ENCODE data around the gene GRIN1. TPM values are rescaled to one million over a fixed set of nuclear protein-coding genes. Genes with fewer than 3 reads are reported as not detected.
A peak's percentile ranks its signal among the peaks of the same experiment; 100 is the strongest.

Gene GRIN1
- total RNA-seq, 4 donors from 2014 or later: 0.14 TPM; not detected in 3

GRCh38 chr9:137171149-137171900, 32.4 kb downstream of the GRIN1 start:
- H3K36me3 ChIP-seq: no peaks in the 10 kb centered on the region
- intact Hi-C loops (cut with DNase I; ENCODE audit: low total_unique reads) (no loop called here), in situ Hi-C loops (cut with MboI; ENCODE audit: low pct_ligation_motif_present in 1 of 4, low pct_unique_long_range_greater_than_20kb in 1 of 4, low sequenced_read_pairs in 3 of 4) (no loop called here)
- peaks cover 86% of the 10 kb centered on the region for H3K27me3 ChIP-seq
- peak overlapping the region in 2 of 4 donors; percentile 3 to 49 for H3K27ac ChIP-seq
- no peak for DNase-seq
- TF ChIP-seq POLR2AphosphoS5 (IDR thresholded peaks at IDR 0.05) (no peak), EP300 (IDR thresholded peaks at IDR 0.05; ENCODE audit: low read depth) (no peak), CTCF (IDR thresholded peaks at IDR 0.05) (no peak)
- H3K4me1 ChIP-seq: peaks cover 10 to 41% (median 34%) of the 10 kb centered on the region in 4 donors
- H3K9me3 ChIP-seq: no peaks in the 10 kb centered on the region
- no peak overlapping the region for H3K4me3 ChIP-seq
- WGBS, 2 donors (ENCODE audit: low coverage in 1 of 2): 84% methylated on average over 21 of the region's 22 CpGs; no CpG with 5 or more reads in 1 of the 2 donors

DNA sequence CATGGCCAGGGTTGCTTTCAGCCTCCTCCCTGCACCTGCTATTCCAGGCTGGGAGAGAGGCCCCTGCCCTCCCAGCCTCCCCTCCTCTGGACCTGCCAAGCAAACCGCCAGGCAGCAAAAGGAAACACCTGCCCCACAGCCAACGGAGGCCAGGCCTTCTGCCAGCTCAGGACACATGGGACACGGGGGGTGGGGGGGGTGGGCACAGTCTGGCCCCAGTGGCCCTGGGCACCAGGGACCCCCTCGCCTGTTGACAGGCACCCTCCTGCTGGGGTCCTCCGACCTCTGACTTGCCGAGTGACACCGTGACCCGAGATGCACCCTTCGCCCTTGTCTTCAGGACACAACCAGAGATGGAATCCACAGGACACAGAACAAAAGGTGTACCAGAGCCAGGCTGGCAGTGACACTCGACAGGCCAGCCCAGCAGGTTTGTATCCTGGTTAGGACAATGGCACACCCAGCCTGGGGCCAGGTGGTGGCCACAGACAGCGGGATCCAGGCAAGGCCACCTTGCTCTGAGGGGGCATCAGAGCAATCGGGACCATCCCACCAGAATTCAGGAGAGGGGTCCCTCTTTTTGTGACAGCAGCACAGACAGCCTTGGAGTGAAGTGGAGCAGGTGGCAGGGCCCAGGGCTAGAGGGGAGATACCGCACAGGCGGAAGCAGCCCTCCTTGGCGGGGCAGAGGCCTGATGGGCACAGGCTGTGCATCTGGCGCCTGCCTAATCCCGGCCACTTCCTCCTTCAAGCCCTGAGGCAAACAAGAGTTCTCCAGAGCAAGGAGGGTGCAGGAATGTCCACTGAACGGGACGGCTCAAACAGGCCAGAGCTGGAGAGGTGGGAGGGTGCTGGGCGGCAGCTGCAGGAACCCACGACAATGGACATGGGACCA, 34.2 kb downstream of the GRIN1 start:
- DNase-seq: no peak
- 44% methylated on average over 12 of the region's 21 CpGs; no CpG with 5 or more reads in 1 of the 2 donors for WGBS, 2 donors (ENCODE audit: low coverage in 1 of 2)
- Histone ChIP-seq H3K4me3 (no peak overlapping the region), H3K36me3 (no peaks in the 10 kb centered on the region), H3K27me3 (peaks cover 68% of the 10 kb centered on the region), H3K9me3 (no peaks in the 10 kb centered on the region), H3K4me1 (peaks cover 5 to 35% (median 24%) of the 10 kb centered on the region in 4 donors), H3K27ac (peak overlapping the region; percentile 26 to 49 (median 40))
- intact Hi-C loops (cut with DNase I; ENCODE audit: low total_unique reads): no loop called here
- in situ Hi-C loops (cut with MboI; ENCODE audit: low pct_ligation_motif_present in 1 of 4, low pct_unique_long_range_greater_than_20kb in 1 of 4, low sequenced_read_pairs in 3 of 4): no loop called here
- TF ChIP-seq CTCF (IDR thresholded peaks at IDR 0.05): no peak
- peak in 1 of 3 donors; percentile 18 for TF ChIP-seq POLR2AphosphoS5 (IDR thresholded peaks at IDR 0.05)

DNA sequence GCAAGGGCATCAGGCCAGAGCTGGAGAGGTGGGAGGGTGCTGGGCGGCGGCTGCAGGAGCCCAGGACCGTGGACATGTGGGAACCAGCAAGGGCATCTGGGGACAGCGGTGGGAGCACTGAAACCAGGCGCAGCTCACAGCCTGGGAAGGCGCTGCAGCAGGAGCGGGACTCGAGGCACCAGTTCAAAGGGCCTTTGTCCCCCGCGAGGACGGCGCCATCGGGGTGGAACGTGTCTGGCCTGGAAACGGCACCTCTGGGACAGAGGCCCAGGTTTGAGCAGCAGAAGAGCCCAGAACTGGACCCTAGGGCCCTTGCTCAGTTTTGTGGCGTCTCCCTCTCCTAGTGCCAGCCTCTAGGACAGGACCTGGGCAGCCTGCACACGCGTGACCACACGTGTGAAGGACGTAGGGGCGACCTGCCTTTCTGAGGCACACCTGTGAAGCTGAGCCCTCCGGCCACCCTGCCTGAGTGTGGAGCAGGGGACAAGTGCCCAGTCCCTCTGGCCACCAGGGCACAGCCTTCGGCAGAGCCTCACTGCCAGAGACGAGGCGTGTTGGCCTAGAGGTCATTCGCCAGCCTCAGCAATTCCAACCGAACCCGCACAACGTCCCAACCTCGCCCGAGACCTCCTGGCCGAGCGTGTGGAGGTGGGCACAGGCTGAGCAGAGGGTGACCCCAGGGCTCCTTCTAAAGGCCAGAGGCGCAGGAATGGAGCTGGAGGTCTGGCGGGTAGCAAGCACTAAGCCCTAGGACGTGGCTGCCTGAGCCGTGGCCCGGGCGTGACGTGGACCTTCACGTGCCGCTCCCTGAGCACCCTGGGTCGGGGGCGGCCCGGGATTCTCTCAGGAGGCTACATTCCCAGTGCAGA, 35.1 kb downstream of the GRIN1 start:
- no peak for DNase-seq
- TF ChIP-seq CTCF (IDR thresholded peaks at IDR 0.05): no peak
- no peak for TF ChIP-seq EP300 (IDR thresholded peaks at IDR 0.05; ENCODE audit: low read depth)
- no peak for TF ChIP-seq POLR2AphosphoS5 (IDR thresholded peaks at IDR 0.05)
- no peaks in the 10 kb centered on the region for H3K9me3 ChIP-seq
- peaks cover 0 to 5% (median 0%) of the 10 kb centered on the region in 4 donors for H3K36me3 ChIP-seq
- peak overlapping the region in 2 of 4 donors; percentile 23 to 49 for H3K27ac ChIP-seq
- in situ Hi-C loops (cut with MboI; ENCODE audit: low pct_ligation_motif_present in 1 of 4, low pct_unique_long_range_greater_than_20kb in 1 of 4, low sequenced_read_pairs in 3 of 4) (no loop called here), intact Hi-C loops (cut with DNase I; ENCODE audit: low total_unique reads) (no loop called here)
- peaks cover 59% of the 10 kb centered on the region for H3K27me3 ChIP-seq
- no peak overlapping the region for H3K4me3 ChIP-seq
- peaks cover 0 to 26% (median 15%) of the 10 kb centered on the region in 4 donors for H3K4me1 ChIP-seq
- WGBS, 2 donors (ENCODE audit: low coverage in 1 of 2): 82% methylated on average over 41 of the region's 45 CpGs; no CpG with 5 or more reads in 1 of the 2 donors
